ENCODE data around the gene SLC38A5.

DNA sequence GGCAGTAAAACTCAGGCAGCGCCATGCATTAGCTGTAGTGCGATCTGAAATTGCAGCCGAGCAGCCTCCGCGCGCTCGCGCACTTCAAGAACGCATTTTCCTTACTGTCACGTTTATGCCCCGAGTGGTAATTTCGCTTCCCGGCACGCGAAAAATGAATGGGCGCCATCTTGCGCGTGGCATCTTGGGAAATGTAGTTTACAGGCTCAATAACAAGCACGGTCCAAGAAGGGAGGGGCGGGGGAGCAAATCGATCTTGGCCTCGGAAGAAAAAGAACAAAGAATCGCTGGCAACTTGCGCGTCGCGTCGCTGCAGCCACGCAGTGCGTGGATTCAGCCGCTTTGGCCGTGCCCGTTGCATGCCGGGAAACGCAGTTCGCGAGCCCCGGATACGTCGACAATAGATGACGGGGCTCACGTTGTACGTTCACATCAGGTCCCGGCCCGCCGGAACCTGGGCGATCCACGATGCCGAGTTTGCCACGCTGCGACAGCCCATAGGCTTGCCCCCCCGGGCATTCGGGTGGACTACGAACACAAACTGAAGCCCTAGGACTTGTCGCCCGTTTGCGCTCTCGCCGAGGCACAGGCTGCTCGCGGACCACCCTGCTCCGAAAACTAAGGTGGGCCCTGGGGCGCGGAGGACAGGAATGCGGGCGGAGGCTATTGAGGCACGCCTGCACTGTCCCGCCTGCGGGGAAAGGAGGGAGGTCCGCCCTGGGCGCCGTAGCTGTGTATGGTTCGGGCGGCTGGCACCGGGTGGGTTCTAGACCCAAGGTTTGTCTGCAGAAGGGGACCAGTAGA is 5.9 kb upstream of the SLC38A5 start, which contains the start of gene FTSJ1:
- no peak for TF ChIP-seq EP300 (IDR thresholded peaks at IDR 0.05; ENCODE audit: borderline replicate concordance in 1 of 2, low read depth in 1 of 2, low read length in 1 of 2)
- TF ChIP-seq, protein P1, sequence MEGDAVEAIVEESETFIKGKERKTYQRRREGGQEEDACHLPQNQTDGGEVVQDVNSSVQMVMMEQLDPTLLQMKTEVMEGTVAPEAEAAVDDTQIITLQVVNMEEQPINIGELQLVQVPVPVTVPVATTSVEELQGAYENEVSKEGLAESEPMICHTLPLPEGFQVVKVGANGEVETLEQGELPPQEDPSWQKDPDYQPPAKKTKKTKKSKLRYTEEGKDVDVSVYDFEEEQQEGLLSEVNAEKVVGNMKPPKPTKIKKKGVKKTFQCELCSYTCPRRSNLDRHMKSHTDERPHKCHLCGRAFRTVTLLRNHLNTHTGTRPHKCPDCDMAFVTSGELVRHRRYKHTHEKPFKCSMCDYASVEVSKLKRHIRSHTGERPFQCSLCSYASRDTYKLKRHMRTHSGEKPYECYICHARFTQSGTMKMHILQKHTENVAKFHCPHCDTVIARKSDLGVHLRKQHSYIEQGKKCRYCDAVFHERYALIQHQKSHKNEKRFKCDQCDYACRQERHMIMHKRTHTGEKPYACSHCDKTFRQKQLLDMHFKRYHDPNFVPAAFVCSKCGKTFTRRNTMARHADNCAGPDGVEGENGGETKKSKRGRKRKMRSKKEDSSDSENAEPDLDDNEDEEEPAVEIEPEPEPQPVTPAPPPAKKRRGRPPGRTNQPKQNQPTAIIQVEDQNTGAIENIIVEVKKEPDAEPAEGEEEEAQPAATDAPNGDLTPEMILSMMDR (IDR thresholded peaks at IDR 0.05): no peak

Measured in SK-N-SH (cell line).